H9 (cell line): ENCODE results near the gene KRT39. TPM values are rescaled to one million over a fixed set of nuclear protein-coding genes. Genes with fewer than 3 reads are reported as not detected.

ENCODE experiments used
- DNase-seq: peaks from one replicate; pipeline ENCODE4 v3.0.0-alpha.2; 2017
- H2AFZ ChIP-seq: one replicate; pipeline ENCODE4 v1.6.1; 2013; ENCODE audit warnings: mild to moderate bottlenecking, low read length, control low read depth, moderate library complexity
- H2AK5ac ChIP-seq: 2 replicates; pipeline ENCODE4 v1.6.1; 2013; ENCODE audit warnings: low read length, control low read depth, mixed read lengths; ENCODE audit not compliant: insufficient read length
- H2BK120ac ChIP-seq: one replicate; pipeline ENCODE4 v1.6.1; 2013; ENCODE audit warnings: low read depth, mild to moderate bottlenecking, low read length, control low read depth, inconsistent platforms; ENCODE audit not compliant: poor library complexity, severe bottlenecking
- H2BK12ac ChIP-seq: 2 replicates; pipeline ENCODE4 v1.6.1; 2013; ENCODE audit warnings: low read length, control low read depth, mixed read lengths, low read depth; ENCODE audit not compliant: insufficient read length
- H2BK15ac ChIP-seq: 2 replicates; pipeline ENCODE4 v1.6.1; 2013; ENCODE audit warnings: low read depth, low read length, control low read depth
- H2BK20ac ChIP-seq: one replicate; pipeline ENCODE4 v1.6.1; 2013; ENCODE audit warnings: low read depth, mild to moderate bottlenecking, low read length, control low read depth, inconsistent platforms; ENCODE audit not compliant: poor library complexity, severe bottlenecking
- H2BK5ac ChIP-seq: 2 replicates; pipeline ENCODE4 v1.6.1; 2013; ENCODE audit warnings: low read length, control low read depth, mixed read lengths; ENCODE audit not compliant: insufficient read length
- H3K14ac ChIP-seq: 2 replicates; pipeline ENCODE4 v1.6.1; 2013; ENCODE audit warnings: low read length, control low read depth; ENCODE audit not compliant: insufficient read depth
- H3K18ac ChIP-seq: 2 replicates; pipeline ENCODE4 v1.6.1; 2013; ENCODE audit warnings: low read depth, mild to moderate bottlenecking, mixed read lengths, low read length, control low read depth; ENCODE audit not compliant: insufficient read length
- H3K23ac ChIP-seq: 2 replicates; pipeline ENCODE4 v1.6.1; 2013; ENCODE audit warnings: low read length, control low read depth, mixed read lengths, low read depth; ENCODE audit not compliant: insufficient read length
- H3K23me2 ChIP-seq: 2 replicates; pipeline ENCODE4 v1.6.1; 2013; ENCODE audit warnings: low read depth, mild to moderate bottlenecking, mixed read lengths, low read length, control low read depth; ENCODE audit not compliant: insufficient read length, poor library complexity, severe bottlenecking
- H3K27ac ChIP-seq: 2 replicates; pipeline ENCODE4 v1.5.1; 2013; ENCODE audit warnings: low read length, control low read depth, mixed read lengths, low read depth; ENCODE audit not compliant: insufficient read length
- H3K27me3 ChIP-seq: 2 replicates; pipeline ENCODE4 v1.6.1; 2013; ENCODE audit warnings: low read length, control low read depth, inconsistent platforms; ENCODE audit not compliant: insufficient read depth
- H3K4ac ChIP-seq: 2 replicates; pipeline ENCODE4 v1.6.1; 2013; ENCODE audit warnings: low read depth, mild to moderate bottlenecking, control low read depth, inconsistent platforms, low read length, moderate library complexity
- H3K4me1 ChIP-seq: 2 replicates; pipeline ENCODE4 v1.6.1; 2013; ENCODE audit warnings: low read length, control low read depth, inconsistent platforms; ENCODE audit not compliant: insufficient read depth
- H3K4me2 ChIP-seq: 2 replicates; pipeline ENCODE4 v1.6.1; 2013; ENCODE audit warnings: low read length, control low read depth, mixed read lengths; ENCODE audit not compliant: insufficient read length, insufficient read depth
- H3K56ac ChIP-seq: 2 replicates; pipeline ENCODE4 v1.6.1; 2013; ENCODE audit warnings: low read depth, mild to moderate bottlenecking, mixed read lengths, low read length, control low read depth; ENCODE audit not compliant: insufficient read length
- H3K79me1 ChIP-seq: 2 replicates; pipeline ENCODE4 v1.6.1; 2013; ENCODE audit warnings: low read depth, mild to moderate bottlenecking, moderate library complexity, low read length, control low read depth, inconsistent platforms; ENCODE audit not compliant: insufficient read depth, poor library complexity, severe bottlenecking
- H3K79me2 ChIP-seq: 2 replicates; pipeline ENCODE4 v1.6.1; 2013; ENCODE audit warnings: low read length, control low read depth, inconsistent platforms; ENCODE audit not compliant: insufficient read depth
- H3K9ac ChIP-seq: 2 replicates; pipeline ENCODE4 v1.6.1; 2013; ENCODE audit warnings: low read length, control low read depth, mixed read lengths; ENCODE audit not compliant: insufficient read length; ENCODE audit errors: extremely low read depth
- H3K9me3 ChIP-seq: one replicate; pipeline ENCODE4 v1.6.1; 2013; ENCODE audit warnings: low read depth, low read length, inconsistent platforms; ENCODE audit not compliant: control insufficient read depth
- H3T11ph ChIP-seq: one replicate; pipeline ENCODE4 v1.6.1; 2013; ENCODE audit warnings: mild to moderate bottlenecking, low read length, control low read depth, inconsistent platforms
- H4K20me1 ChIP-seq: one replicate; pipeline ENCODE4 v1.6.1; 2013; ENCODE audit not compliant: control insufficient read depth, insufficient read length, insufficient read depth
- H4K5ac ChIP-seq: 2 replicates; pipeline ENCODE4 v1.6.1; 2013; ENCODE audit warnings: low read depth, mild to moderate bottlenecking, mixed read lengths, low read length, control low read depth; ENCODE audit not compliant: insufficient read length
- H4K8ac ChIP-seq: replicated peaks from 2 replicates; pipeline ENCODE4 v1.6.1; 2013; ENCODE audit warnings: low read length, control low read depth, mixed read lengths, low read depth; ENCODE audit not compliant: insufficient read length
- H4K91ac ChIP-seq: 2 replicates; pipeline ENCODE4 v1.6.1; 2013; ENCODE audit warnings: low read depth, mild to moderate bottlenecking, moderate library complexity, mixed read lengths, low read length, control low read depth; ENCODE audit not compliant: insufficient read length
- H3K27ac Mint-ChIP-seq, 3 experiments: 2 replicates in 2 of 3; 3 replicates in 1 of 3; pipeline ENCODE4 v1.8.0; 2020 to 2021; ENCODE audit warnings: mixed read lengths in 3 of 3, mild to moderate bottlenecking in 1 of 3, moderate library complexity in 1 of 3
- H3K27me3 Mint-ChIP-seq: 2 replicates; pipeline ENCODE4 v1.8.0; 2021; ENCODE audit warnings: low read depth, mild to moderate bottlenecking, moderate library complexity, mixed read lengths
- H3K36me3 Mint-ChIP-seq, 3 experiments: 2 replicates in 2 of 3; 3 replicates in 1 of 3; pipeline ENCODE4 v1.8.0; 2020 to 2021; ENCODE audit warnings: low read depth in 3 of 3, mixed read lengths in 3 of 3; ENCODE audit not compliant: insufficient read depth in 1 of 3
- H3K4me1 Mint-ChIP-seq, 2 experiments: 2 replicates each; pipeline ENCODE4 v1.8.0; 2020; ENCODE audit warnings: mixed read lengths in 2 of 2
- H3K4me3 Mint-ChIP-seq, 2 experiments: 2 replicates in 1 of 2; 3 replicates in 1 of 2; pipeline ENCODE4 v1.8.0; 2020 to 2021; ENCODE audit warnings: mild to moderate bottlenecking in 2 of 2, mixed read lengths in 2 of 2, moderate library complexity in 1 of 2
- H3K9me3 Mint-ChIP-seq, 2 experiments: 2 replicates in 1 of 2; 3 replicates in 1 of 2; pipeline ENCODE4 v1.8.0; 2020; ENCODE audit warnings: mild to moderate bottlenecking in 2 of 2, mixed read lengths in 2 of 2, moderate library complexity in 1 of 2
- WGBS: extraction: QIAGEN DNeasy Blood & Tissue Kit; methylation state at CpG from one replicate; pipeline ENCODE4 v1.1.7; 2013; ENCODE audit warnings: missing lambda C conversion rate, low lambda C conversion rate, mixed read lengths; ENCODE audit not compliant: insufficient read length; ENCODE audit errors: extremely low coverage; 5-methylcytosine and 5-hydroxymethylcytosine counted together
- total RNA-seq: library from RNA; stranded (reverse); gene quantifications from 2 replicates; pipeline ENCODE4 v1.2.1, GENCODE V29; 2021
- TF ChIP-seq, protein P1 (sequence below): fragments of 200-600 bp; sonication (generic); conservative IDR thresholded peaks from 3 replicates; pipeline ENCODE4 v1.8.0; 2021; ENCODE audit warnings: antibody characterized with exemption, mild to moderate bottlenecking

Gene KRT39
- total RNA-seq, 1 experiment from 2014 or later = not detected

DNA sequence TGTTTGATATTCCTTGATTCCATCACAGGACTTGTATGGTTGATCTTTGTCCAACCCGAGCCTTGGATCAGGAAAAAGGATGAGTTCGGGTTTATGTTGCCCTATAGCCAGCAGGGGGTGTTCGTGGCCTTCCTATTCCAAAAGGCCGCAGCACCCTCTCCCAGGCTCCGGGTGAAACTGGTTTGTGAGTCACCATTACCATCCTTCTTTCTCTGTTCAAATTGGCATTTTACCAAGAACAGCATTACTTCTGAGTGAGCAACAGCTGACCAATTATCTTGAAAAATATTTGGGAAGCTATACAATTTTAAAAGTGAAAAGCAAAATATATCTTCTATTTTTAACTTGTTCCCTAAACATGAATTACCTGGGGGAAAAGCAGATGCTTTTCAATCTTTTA, 57.4 kb downstream of the KRT39 start:
- Histone ChIP-seq H2BK12ac (no peak overlapping the region), H3K9ac (no peak overlapping the region), H2BK15ac (no peak overlapping the region), H3K27me3 (no peaks in the 10 kb centered on the region), H3T11ph (no peak overlapping the region), H3K56ac (no peak overlapping the region), H2AFZ (no peak overlapping the region), H3K79me2 (no peaks in the 10 kb centered on the region), H3K18ac (no peak overlapping the region), H4K8ac (no peak overlapping the region), H3K23ac (no peak overlapping the region), H3K79me1 (no peaks in the 10 kb centered on the region), H3K23me2 (no peaks in the 10 kb centered on the region), H3K27ac (no peak overlapping the region), H3K4me2 (no peak overlapping the region), H3K9me3 (no peaks in the 10 kb centered on the region), H4K20me1 (no peaks in the 10 kb centered on the region), H4K5ac (no peak overlapping the region), H2BK120ac (no peak overlapping the region), H3K4me1 (0 out of 2 replicates have a peak, but pooled peaks cover 2% of the 10 kb centered on the region), H4K91ac (no peak overlapping the region), H3K4ac (no peak overlapping the region), H3K14ac (no peak overlapping the region), H2BK20ac (no peak overlapping the region), H2BK5ac (no peak overlapping the region), H2AK5ac (no peak overlapping the region)
- WGBS = no CpG with 5 or more reads among the region's 5 CpGs
- no peaks in the 10 kb centered on the region for H3K9me3 Mint-ChIP-seq
- peaks cover 12 to 17% of the 10 kb centered on the region in 2 experiments for H3K4me1 Mint-ChIP-seq
- no peak overlapping the region for H3K4me3 Mint-ChIP-seq
- H3K27ac Mint-ChIP-seq = no peak overlapping the region
- TF ChIP-seq, protein P1, sequence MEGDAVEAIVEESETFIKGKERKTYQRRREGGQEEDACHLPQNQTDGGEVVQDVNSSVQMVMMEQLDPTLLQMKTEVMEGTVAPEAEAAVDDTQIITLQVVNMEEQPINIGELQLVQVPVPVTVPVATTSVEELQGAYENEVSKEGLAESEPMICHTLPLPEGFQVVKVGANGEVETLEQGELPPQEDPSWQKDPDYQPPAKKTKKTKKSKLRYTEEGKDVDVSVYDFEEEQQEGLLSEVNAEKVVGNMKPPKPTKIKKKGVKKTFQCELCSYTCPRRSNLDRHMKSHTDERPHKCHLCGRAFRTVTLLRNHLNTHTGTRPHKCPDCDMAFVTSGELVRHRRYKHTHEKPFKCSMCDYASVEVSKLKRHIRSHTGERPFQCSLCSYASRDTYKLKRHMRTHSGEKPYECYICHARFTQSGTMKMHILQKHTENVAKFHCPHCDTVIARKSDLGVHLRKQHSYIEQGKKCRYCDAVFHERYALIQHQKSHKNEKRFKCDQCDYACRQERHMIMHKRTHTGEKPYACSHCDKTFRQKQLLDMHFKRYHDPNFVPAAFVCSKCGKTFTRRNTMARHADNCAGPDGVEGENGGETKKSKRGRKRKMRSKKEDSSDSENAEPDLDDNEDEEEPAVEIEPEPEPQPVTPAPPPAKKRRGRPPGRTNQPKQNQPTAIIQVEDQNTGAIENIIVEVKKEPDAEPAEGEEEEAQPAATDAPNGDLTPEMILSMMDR = peak; percentile 82
- peak; percentile 76 for DNase-seq
- peaks cover 2% of the 10 kb centered on the region for H3K27me3 Mint-ChIP-seq
- no peaks in the 10 kb centered on the region for H3K36me3 Mint-ChIP-seq

Other genes starting within 250 kb of the KRT39 start
- not detected in 2 replicates for gene KRT25, start 211.6 kb downstream of the KRT39 start, total RNA-seq
- not detected in 2 replicates for gene KRT26, start 194.7 kb downstream of the KRT39 start, total RNA-seq
- gene KRT27, start 184.4 kb downstream of the KRT39 start, total RNA-seq = not detected in 2 replicates
- not detected in 2 replicates for gene KRT28, start 167.0 kb downstream of the KRT39 start, total RNA-seq
- 24.0 and 28.4 TPM in 2 replicates for gene KRT10, start 144.3 kb downstream of the KRT39 start, total RNA-seq
- not detected in 2 replicates for gene KRT12, start 99.7 kb downstream of the KRT39 start, total RNA-seq
- gene KRT20, start 81.7 kb downstream of the KRT39 start, total RNA-seq = not detected in 2 replicates
- not detected in 2 replicates for gene KRT23, start 29.3 kb downstream of the KRT39 start, total RNA-seq
- not detected in 2 replicates for gene KRT40, start 17.4 kb upstream of the KRT39 start, total RNA-seq
- gene KRTAP3-3, start 27.2 kb upstream of the KRT39 start, total RNA-seq = not detected in 2 replicates
- gene KRTAP3-2, start 33.0 kb upstream of the KRT39 start, total RNA-seq = not detected in 2 replicates
- gene KRTAP3-1, start 42.2 kb upstream of the KRT39 start, total RNA-seq = not detected in 2 replicates
- not detected in 2 replicates for gene KRTAP1-5, start 60.3 kb upstream of the KRT39 start, total RNA-seq
- not detected in 2 replicates for gene KRTAP1-4, start 63.2 kb upstream of the KRT39 start, total RNA-seq
- gene KRTAP1-3, start 67.9 kb upstream of the KRT39 start, total RNA-seq = not detected in 2 replicates
- gene KRTAP1-1, start 74.5 kb upstream of the KRT39 start, total RNA-seq = not detected in 2 replicates
- gene KRTAP2-1, start 80.4 kb upstream of the KRT39 start, total RNA-seq = not detected in 2 replicates
- not detected in 2 replicates for gene KRTAP2-2, start 88.3 kb upstream of the KRT39 start, total RNA-seq
- gene KRTAP2-3, start 93.2 kb upstream of the KRT39 start, total RNA-seq = not detected in 2 replicates
- gene KRTAP2-4, start 98.9 kb upstream of the KRT39 start, total RNA-seq = not detected in 2 replicates
- gene KRTAP4-7, start 117.2 kb upstream of the KRT39 start, total RNA-seq = not detected in 2 replicates
- gene KRTAP4-8, start 131.2 kb upstream of the KRT39 start, total RNA-seq = not detected in 2 replicates
- gene KRTAP4-16, start 135.3 kb upstream of the KRT39 start, total RNA-seq = not detected in 2 replicates
- gene KRTAP4-9, start 138.4 kb upstream of the KRT39 start, total RNA-seq = not detected in 2 replicates
- not detected in 2 replicates for gene KRTAP4-11, start 151.4 kb upstream of the KRT39 start, total RNA-seq
- gene KRTAP4-12, start 157.2 kb upstream of the KRT39 start, total RNA-seq = not detected in 2 replicates
- gene KRTAP4-6, start 173.6 kb upstream of the KRT39 start, total RNA-seq = not detected in 2 replicates
- not detected in 2 replicates for gene KRTAP4-5, start 182.9 kb upstream of the KRT39 start, total RNA-seq
- gene KRTAP4-4, start 193.8 kb upstream of the KRT39 start, total RNA-seq = not detected in 2 replicates
- gene KRTAP4-3, start 201.3 kb upstream of the KRT39 start, total RNA-seq = not detected in 2 replicates
- not detected in 2 replicates for gene KRTAP4-2, start 211.3 kb upstream of the KRT39 start, total RNA-seq
- gene KRTAP4-1, start 218.0 kb upstream of the KRT39 start, total RNA-seq = not detected in 2 replicates
- gene KRTAP9-1, start 222.9 kb upstream of the KRT39 start, total RNA-seq = not detected in 2 replicates